ENCODE data around the gene EFNA4. TPM values are rescaled to one million over a fixed set of nuclear protein-coding genes. Genes with fewer than 3 reads are reported as not detected.

The EFNA4 gene
- total RNA-seq, 1 experiment from 2014 or later: 8.0 TPM

- intact Hi-C loops (cut with micrococcal nuclease; ENCODE audit: unreplicated experiment) (no loop called here), in situ Hi-C loops (cut with HindIII; ENCODE audit: low pct_unique_long_range_greater_than_20kb, low sequenced_read_pairs) (no loop called here)
- Histone ChIP-seq H3K4me3 (ENCODE audit: low read depth in 2 of 2, low read length in 2 of 2) (no peak overlapping the region), H3K36me3 (ENCODE audit: control insufficient read depth, insufficient read depth, low read length) (no peaks in the 10 kb centered on the region), H3K4me1 (ENCODE audit: control insufficient read depth, insufficient read depth, low read length) (no peaks in the 10 kb centered on the region), H3K27me3 (ENCODE audit: control insufficient read depth, insufficient read depth, low read length) (no peaks in the 10 kb centered on the region), H3K9me3 (ENCODE audit: control insufficient read depth, insufficient read depth, low read depth, low read length) (no peaks in the 10 kb centered on the region), H3K27ac (ENCODE audit: low read length) (no peak overlapping the region)
- CTCF ChIA-PET: no interaction called here
- POLR2A ChIA-PET: no interaction called here
- ATAC-seq (no peak), DNase-seq (ENCODE audit: low read depth, low spot score) (no peak)
- no peak for TF ChIP-seq REST (IDR thresholded peaks at IDR 0.05; ENCODE audit: insufficient read depth in 1 of 2, low read depth in 2 of 2, low read length in 1 of 2)
- no TSS peak for BruUV-seq (replicated peaks)
Observed at GRCh38 chr1:155026588-155026987, 37.0 kb upstream of the EFNA4 start.

GRCh38 chr1:155029513-155030242 lies 33.9 kb upstream of the EFNA4 start:
- no TSS peak for BruUV-seq (replicated peaks)
- TF ChIP-seq SIN3A (IDR thresholded peaks at IDR 0.05; ENCODE audit: borderline replicate concordance, insufficient read depth, low read depth, low read length): no peak
- no peak for TF ChIP-seq TCF7L2 (IDR thresholded peaks at IDR 0.05; ENCODE audit: low read depth, low read length)
- no peak for TF ChIP-seq POLR2AphosphoS5 (IDR thresholded peaks at IDR 0.05; ENCODE audit: low read depth, low read length)
- no peak for TF ChIP-seq CTCF (IDR thresholded peaks at IDR 0.05)
- TF ChIP-seq REST (IDR thresholded peaks at IDR 0.05; ENCODE audit: insufficient read depth in 1 of 2, low read depth in 2 of 2, low read length in 1 of 2): no peak
- no peaks in the 10 kb centered on the region for H3K27me3 ChIP-seq (ENCODE audit: control insufficient read depth, insufficient read depth, low read length)
- H3K36me3 ChIP-seq (ENCODE audit: control insufficient read depth, insufficient read depth, low read length): no peaks in the 10 kb centered on the region
- H3K27ac ChIP-seq (ENCODE audit: low read length): no peak overlapping the region
- no peaks in the 10 kb centered on the region for H3K9me3 ChIP-seq (ENCODE audit: control insufficient read depth, insufficient read depth, low read depth, low read length)
- ATAC-seq (no peak), DNase-seq (ENCODE audit: low read depth, low spot score) (no peak)
- ChIA-PET CTCF (interaction anchor here (0.7 kb wide), 1 partner anchor 288 kb away, joined by 3 read pairs; no protein-coding TSS in a partner anchor), POLR2A (no interaction called here)
- intact Hi-C loops (cut with micrococcal nuclease; ENCODE audit: unreplicated experiment): no loop called here
- no peak overlapping the region for H3K4me3 ChIP-seq (ENCODE audit: low read depth in 2 of 2, low read length in 2 of 2)
- in situ Hi-C loops (cut with HindIII; ENCODE audit: low pct_unique_long_range_greater_than_20kb, low sequenced_read_pairs): no loop called here
- no peaks in the 10 kb centered on the region for H3K4me1 ChIP-seq (ENCODE audit: control insufficient read depth, insufficient read depth, low read length)
